ENCODE data around the gene IMMP2L.
"Not testable (repeated sequence)": the region's sequence is repeated elsewhere in the genome, so short reads cannot be mapped to it uniquely, and the experiment has no call there.

The IMMP2L gene

DNA sequence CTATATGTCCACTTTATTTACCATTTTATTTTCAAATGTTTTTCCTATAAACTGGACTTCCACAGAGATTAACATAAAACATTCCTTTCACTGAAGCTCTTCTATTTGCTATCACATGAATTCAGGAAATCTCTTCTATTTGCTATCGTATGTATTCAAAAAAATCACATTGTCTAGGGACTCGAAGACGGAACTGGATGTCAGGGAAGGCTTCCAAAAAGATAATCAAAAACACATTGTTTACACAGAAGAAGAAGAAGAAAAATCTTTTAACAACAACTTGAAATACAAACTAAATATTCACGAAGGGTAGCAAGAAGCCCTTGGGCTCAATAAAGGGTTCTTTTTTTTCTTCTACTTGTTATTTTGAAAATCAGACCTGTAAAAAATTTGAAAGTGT is 897.5 kb downstream of the IMMP2L start:
- DNase-seq, result no peak

DNA sequence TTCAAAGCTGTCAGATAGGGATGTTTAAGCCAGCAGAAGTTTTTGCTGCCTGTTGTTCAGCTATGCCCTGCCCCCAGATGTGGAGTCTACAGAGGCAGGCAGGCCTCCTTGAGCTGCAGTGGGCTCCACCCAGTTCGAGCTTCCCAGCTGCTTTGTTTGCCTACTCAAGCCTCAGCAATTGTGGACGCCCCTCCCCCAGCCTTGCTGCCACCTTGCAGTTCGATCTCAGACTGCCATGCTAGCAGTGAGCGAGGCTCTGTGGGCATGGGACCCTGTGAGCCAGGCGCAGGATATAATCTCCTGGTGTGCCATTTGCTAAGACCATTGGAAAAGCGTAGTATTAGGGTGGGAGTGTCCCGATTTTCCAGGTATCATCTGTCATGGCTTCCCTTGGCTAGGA is 901.7 kb downstream of the IMMP2L start:
- DNase-seq, result not testable (repeated sequence)

DNA sequence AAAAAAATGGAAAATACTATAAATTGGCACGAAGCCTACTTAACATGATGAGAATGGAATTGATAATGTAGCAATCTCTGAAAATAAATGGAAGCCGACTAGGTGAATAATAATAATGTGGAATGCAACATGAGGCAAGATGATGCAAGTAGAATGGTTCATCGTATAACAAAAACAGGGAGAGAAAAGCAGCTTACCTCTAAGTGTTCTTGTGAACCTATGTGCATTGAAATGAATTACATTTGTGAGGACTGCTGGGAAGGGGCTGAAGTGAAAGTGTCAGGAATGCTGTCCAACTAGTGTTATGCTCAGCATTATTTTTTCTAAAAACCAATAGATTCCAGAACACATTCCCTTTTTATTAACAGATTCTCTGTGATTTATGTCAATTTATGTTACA is 912.0 kb downstream of the IMMP2L start:
- DNase-seq, result no peak

DNA sequence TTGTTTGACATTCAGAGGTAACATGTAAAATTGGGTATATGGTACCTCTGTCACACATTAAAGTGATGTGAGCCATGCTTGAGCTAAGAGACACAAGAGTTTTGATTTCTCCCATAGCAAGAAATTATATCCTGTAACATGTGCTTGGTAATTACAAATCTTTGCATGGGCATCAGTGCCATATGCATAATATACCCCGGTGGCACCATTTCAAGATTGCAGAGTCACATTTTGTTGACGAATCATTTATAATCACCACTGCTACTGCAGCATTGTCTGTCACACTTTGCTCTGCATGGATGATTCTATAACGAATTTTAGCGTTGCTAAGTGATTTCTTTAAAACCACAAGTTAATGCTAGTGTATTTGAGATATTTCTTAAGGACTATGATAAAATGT is 915.0 kb downstream of the IMMP2L start:
- DNase-seq, result no peak

DNA sequence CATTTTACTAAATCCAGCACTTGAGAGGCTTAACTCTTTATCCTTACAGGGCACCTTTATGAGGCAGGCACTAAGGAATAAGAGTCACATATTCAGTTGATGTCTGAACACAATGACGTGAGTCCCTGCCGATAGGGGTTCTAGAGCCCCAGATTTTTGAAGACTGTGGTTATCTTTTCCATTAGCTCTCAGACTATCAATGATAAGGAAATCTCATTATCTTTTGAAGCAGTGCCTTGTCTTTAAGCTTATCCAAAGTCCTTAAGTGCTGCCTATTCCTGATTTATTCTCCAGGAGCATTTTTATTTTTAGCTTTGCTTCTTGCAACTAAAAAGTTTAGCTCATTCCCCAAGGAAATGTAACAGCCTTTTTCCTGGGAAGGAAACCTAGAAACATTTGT is 915.5 kb downstream of the IMMP2L start:
- DNase-seq, result no peak

DNA sequence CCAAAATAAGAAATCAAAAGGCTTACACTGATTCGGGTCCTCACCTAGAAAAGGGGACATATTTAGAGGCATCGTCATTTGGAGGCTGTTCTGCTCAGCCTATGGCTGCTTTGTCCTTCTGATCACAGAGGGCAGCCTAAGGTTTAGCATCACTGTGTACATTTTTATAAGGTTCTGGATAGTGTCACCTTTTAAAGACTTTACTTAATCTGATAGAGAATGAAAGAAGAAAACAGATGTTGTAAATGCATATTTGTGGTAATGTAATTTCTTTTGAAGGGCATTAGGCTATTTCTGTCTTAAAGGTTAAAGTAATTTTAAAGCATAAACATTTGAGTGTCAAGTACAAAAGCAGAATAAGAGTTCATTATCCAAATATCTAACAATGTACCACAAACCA is 916.7 kb downstream of the IMMP2L start:
- DNase-seq, result no peak

DNA sequence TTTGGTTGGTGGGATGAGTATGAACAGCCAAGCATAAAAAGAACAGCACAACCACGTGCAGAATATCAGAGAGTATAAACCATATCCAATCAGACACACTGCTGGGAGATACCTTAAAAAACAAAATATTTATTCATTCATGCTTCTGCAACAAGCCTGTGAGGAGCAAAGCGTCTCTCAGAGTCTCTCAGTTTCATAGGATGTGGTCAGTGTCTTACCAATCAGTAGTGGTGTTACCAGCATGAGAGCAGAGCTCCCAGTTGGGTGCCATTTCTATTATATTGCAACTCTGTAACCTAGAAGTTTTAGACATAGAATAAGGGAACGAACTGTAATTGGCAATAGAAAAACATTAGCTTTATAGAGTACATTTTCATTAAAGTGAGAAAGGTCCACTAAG is 917.2 kb downstream of the IMMP2L start:
- no peak for DNase-seq

DNA sequence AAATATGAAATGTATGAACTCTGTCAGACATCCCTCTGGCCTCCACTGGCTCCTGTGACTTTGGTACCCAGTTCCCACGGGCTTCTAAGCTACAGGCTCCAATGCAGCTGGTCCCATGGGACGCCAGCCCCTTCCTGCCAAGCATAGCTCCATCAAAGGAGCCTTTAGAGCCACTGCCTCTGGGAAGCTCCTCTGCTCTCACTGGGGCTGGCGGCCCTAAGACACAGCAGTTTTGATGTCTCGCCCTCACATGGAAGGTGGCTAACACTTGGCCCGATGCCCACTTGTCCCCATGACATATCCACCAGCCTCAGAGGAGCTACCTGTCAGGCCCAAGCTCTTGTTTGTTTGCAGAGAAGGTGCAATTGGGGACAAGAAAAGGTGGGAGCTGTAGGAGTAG is 925.0 kb downstream of the IMMP2L start:
- DNase-seq, result no peak

DNA sequence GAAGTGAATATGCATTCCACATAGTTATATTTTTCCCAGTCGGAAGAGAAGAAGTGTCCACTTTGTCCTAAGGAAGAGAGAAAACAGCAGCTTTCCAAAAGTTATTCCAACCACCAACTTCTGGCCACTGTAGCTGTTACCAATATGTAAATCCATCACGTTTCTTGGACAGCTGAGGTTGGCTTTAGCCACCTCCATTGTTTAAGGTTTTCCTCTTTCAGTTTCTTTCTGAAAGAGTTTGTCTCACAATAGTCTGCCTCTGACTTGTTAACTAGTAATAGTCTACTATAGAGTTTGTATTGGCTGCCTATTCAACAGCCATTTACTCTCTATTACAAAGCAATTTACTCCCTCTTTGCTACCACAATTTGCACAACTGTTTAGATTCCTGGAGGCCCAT is 929.0 kb downstream of the IMMP2L start:
- no peak for DNase-seq

DNA sequence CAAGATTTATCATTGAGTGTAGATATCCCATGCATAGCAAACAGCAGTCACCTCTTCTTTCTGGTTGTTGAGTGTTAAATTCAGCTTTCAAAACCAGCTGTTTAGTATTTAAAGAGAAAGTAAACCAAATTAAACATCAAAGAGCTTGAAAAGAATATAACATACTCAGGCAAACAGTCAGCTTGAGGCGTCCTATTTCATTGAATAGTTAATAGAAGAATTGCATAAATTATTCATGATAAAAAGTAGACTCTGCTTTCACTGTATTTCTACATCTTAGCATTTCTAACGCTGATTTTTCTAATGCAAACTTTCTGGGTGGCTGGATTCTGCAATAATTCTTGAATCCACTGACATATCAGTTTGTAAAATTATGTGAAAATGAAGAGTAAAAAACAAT is 935.9 kb downstream of the IMMP2L start:
- no peak for DNase-seq

DNA sequence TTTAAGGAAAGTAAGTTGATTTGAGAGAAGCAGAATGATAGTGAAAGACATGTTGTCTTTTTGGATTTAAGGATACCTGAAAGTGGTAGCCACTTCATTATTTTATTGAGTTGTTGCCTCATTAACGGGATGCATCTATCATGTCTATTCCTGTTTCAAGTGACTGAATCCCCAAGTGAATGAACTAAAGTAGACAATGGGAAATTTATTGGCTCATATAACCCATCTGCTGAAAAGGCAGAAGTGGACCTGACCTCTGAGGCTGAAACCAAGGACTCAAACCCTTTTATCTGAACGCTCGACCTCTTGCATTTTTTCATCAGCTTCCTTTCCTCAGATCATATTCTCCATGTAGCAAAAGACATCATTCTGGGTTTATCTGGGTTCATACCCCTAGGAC is 937.0 kb downstream of the IMMP2L start:
- no peak for DNase-seq

DNA sequence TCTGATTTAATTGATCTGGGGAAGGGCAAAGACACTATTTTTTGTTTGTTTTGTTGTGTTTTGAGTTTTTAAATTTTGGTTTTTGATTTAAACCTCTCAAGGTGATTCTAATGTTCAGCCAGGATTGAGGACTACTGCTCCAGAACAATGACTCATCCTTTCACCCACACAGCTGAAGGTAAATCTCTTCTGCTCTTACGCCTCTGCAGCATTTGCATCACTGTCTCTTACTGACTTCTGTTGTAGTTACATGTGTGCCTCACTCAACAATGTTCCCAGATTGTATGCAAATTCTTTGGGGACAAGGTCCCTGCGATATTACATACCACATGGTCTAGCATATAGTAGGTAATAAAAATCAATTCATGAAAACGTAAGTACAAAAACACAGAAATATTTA is 938.9 kb downstream of the IMMP2L start:
- DNase-seq, result no peak

DNA sequence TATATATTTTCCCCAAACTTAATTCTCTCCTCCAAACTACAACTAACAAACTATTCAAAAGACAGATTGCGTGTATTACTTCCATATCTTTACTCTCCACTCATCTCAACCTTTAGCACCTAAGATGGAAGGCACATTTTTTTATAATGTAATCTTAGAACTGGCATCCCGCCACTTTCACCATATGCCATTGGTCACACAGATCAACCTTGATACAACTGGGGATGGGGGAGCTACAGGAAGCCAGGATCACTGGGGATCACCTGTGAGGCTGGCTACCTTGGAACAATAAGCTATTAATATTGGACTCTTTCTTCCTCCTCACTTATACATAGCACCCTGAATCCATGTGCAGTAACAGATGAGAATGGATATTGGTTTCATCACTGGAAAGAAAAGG is 941.0 kb downstream of the IMMP2L start:
- no peak for DNase-seq

DNA sequence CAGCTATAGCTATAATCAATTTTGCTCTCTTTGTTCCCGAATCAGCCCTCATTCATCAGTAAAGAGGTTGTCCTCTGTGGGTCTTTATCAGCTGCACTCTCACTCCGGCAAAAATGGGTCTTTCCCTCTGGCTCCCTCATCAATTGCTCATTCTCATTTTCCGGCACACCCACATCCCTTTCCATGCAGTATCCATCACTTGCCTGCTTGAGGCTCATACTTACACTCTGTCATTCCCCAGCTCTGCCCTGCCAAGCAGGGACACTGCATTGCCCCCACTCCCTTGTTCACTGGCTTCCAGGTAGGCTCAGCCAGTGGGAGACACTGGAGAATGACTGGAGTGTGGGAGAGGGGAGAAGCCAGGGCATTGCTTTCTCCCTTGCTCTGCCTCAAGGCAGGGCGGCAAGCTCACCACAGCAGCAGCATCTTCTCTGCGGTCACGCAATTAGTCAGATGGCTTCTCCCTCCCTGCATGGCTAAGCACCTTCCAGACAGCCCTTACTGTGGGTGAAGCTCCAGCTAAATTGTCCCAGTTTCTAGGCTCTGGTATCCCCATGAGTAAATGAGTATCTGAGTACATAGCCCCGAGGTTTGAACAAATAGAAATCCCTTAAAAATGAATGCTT is 942.1 kb downstream of the IMMP2L start:
- no peak for DNase-seq

Measured in central memory CD4-positive, alpha-beta T cell (primary cell).